ENCODE results near the gene NUDT4. TPM values are rescaled to one million over a fixed set of nuclear protein-coding genes. Genes with fewer than 3 reads are reported as not detected.

NUDT4 gene
- total and polyA plus RNA-seq, 3 donors from 2014 or later, result 40.5 to 78.0 (median 42.6) TPM

DNA sequence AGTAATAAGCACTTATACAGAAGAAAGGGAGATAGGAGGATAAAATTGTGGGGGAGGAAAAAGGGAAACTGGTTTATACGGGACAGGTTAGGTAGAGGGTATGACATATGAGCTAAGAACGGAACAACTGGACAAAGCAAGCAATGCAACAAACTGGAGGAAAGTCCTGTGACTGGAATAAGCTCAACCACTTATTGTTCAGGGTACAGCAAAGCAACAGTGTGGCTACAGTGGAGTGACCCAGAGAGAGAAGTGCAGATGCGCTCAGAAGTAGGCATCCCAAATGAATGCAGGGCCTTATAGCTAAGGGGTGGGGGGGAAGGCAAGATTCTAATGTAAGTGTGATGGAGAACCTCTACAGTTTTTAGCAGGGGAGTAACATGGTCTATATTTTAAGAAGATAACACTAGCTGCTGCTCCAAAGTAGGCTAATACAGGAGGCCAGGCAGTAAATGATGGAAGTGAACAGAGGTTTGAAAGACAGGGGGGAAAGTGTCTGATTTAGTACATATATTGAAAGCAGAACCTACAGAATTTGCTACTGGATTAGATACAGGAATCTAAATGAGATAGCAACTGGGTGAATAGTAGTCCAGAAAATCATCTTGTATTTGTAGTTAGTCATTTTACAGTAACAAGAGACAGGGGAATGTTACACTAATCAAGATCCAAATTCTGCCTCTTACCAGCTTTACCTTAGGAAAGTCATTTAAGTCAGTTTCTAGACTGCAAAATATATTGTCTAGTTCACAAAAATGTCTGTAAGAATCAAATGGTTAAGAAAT lies 60.7 kb downstream of the NUDT4 start:
- Histone ChIP-seq H3K9me3 (no peaks in the 10 kb centered on the region), H3K27me3 (no peaks in the 10 kb centered on the region), H3K36me3 (ENCODE audit: low read depth, missing control alignments) (no peaks in the 10 kb centered on the region), H3K27ac (peak overlapping the region in 1 of 2 donors; percentile 2), H3K4me3 (no peak overlapping the region), H3K4me1 (peaks cover 40% of the 10 kb centered on the region)
- WGBS, 2 donors, result 50 to 60% methylated on average over 3 of the region's 3 CpGs
- TF ChIP-seq, protein P1, sequence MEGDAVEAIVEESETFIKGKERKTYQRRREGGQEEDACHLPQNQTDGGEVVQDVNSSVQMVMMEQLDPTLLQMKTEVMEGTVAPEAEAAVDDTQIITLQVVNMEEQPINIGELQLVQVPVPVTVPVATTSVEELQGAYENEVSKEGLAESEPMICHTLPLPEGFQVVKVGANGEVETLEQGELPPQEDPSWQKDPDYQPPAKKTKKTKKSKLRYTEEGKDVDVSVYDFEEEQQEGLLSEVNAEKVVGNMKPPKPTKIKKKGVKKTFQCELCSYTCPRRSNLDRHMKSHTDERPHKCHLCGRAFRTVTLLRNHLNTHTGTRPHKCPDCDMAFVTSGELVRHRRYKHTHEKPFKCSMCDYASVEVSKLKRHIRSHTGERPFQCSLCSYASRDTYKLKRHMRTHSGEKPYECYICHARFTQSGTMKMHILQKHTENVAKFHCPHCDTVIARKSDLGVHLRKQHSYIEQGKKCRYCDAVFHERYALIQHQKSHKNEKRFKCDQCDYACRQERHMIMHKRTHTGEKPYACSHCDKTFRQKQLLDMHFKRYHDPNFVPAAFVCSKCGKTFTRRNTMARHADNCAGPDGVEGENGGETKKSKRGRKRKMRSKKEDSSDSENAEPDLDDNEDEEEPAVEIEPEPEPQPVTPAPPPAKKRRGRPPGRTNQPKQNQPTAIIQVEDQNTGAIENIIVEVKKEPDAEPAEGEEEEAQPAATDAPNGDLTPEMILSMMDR (IDR thresholded peaks at IDR 0.05), result no peak
- no peak for TF ChIP-seq POLR2A (IDR thresholded peaks at IDR 0.05)
- no peak for DNase-seq
- intact Hi-C loops (cut with DNase I; ENCODE audit: low total_unique reads), result no loop called here

DNA sequence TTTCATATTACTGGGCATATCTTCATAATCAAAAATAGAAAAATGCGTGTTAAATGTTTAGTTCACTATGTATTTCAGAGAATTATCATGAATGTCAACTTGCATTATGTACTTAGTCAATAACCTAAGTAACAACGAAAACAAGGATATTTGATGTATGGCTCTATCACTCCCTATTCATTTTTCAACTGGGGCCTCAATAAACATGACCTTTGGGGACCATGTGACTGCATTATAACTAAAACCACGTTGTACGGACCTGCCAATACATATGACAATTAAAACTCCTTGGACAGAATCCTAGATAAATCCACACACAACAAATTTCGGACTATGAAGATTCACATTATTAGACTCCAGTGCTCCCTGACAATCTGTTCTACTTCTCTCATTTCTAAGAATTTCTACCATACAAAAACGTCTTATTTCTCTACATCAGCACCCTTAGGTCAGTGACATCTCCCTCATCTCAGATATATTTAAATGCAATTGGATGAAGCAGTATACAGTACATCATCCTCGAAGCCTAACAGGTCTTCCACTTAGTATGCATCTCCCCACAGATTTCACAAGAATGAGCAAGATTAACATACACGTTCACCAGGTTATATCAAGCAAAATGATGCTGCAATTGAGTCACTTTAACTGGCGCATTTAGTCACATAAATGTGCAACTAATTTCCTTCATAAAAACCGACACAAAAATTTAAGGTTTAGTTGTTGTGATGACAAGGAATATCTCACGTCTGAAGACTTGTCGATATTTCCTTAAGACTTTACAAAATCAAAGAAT lies 62.5 kb downstream of the NUDT4 start:
- intact Hi-C loops (cut with DNase I; ENCODE audit: low total_unique reads), result no loop called here
- peaks cover 27% of the 10 kb centered on the region for H3K4me1 ChIP-seq
- WGBS, 2 donors, result 18 to 20% methylated on average over 12 of the region's 12 CpGs

DNA sequence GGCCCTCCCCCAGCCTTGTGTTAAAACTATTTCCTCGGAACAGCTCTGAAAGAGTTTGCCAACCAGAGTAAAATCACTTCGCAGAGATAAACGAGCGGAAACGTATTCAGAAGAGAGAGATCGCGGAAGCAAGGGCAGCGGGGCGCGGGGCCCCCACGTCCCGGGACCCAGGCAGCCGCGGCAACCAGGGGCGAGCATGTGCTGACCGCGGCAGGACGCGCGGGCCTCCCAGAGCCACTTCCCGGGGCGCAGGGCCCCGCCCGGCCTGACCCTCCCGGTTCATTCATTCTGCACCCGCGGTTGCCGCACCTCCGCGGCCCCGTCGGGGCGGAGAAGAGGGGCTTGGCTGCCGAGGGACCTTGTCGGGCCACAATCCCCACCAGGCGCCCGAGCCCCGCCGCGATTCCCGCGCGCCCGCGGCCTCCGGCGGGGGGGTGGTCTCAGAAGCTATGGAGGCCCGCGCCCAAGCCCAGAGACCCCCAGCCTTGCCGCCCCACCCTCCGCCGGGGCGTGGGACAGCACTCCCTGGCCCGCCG lies 63.4 kb downstream of the NUDT4 start:
- Histone ChIP-seq H3K36me3 (ENCODE audit: low read depth, missing control alignments) (no peaks in the 10 kb centered on the region), H3K9me3 (no peaks in the 10 kb centered on the region), H3K4me3 (peak overlapping the region; percentile 96 to 99), H3K4me1 (peaks cover 27% of the 10 kb centered on the region), H3K27me3 (no peaks in the 10 kb centered on the region), H3K27ac (peak overlapping the region; percentile 95)
- WGBS, 2 donors, result 0 to 1% methylated on average over 7 to 54 of the region's 55 CpGs
- peak; percentile 33 for DNase-seq
- TF ChIP-seq POLR2A (IDR thresholded peaks at IDR 0.05), result no peak
- TF ChIP-seq, protein P1 (IDR thresholded peaks at IDR 0.05), result no peak
- intact Hi-C loops (cut with DNase I; ENCODE audit: low total_unique reads), result no loop called here

More for the DNA sequence above, 62.5 kb downstream of the NUDT4 start:
- TF ChIP-seq POLR2A (IDR thresholded peaks at IDR 0.05), result no peak
- Histone ChIP-seq H3K27ac (peak overlapping the region in 1 of 2 donors; percentile 95), H3K36me3 (ENCODE audit: low read depth, missing control alignments) (no peaks in the 10 kb centered on the region), H3K9me3 (no peaks in the 10 kb centered on the region), H3K27me3 (no peaks in the 10 kb centered on the region), H3K4me3 (peak overlapping the region; percentile 96 to 99)
- no peak for DNase-seq

DNA sequence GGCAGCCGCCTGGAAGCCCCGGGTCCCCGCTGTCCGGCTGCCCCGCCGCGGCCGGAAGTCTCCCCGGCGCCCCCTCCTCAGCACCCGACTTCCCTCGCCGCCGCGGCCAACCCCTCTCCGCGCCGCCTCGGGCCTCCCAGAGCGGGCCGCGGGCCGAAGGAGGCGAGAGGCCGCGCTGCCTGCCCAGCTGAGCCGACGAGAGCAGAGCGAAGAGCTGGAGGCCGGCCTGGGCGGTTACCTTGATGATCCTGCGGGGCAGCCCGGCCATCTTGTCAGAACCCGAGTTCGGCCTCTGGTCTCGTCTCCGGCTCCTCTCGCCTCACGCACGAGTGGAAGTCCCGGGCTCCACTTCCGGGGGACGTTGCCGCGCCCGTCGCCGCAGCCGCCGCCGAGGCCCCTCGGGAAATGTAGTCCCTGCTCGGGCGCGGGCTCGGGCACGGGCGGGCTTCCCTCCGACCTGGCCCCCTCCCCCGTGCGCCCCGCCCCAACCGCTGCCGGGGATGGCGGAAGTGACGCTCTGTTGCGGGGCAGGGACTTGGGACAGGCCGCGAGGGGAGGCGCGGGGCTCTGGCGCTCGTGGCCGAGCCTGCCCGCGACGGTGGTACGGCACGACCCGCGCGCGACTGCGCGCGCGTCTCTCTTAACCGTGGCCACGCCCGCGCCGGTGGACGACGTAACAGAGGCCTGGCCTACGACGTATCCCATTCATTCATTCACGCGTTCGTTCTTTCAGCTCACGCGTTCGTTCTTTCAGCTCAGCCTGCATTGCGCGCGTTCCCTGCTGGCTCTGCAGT lies 64.1 kb downstream of the NUDT4 start, which contains the start of gene UBE2N:
UBE2N (minus strand) TSS at position 331 of the 794 bp plus-strand sequence; CDS start at position 268, 63 bp downstream.
- intact Hi-C loops (cut with DNase I; ENCODE audit: low total_unique reads), result no loop called here
- Histone ChIP-seq H3K27me3 (no peaks in the 10 kb centered on the region), H3K9me3 (no peaks in the 10 kb centered on the region), H3K27ac (peak within 1 kb of the TSS; percentile 95), H3K36me3 (ENCODE audit: low read depth, missing control alignments) (no peaks in the 10 kb centered on the region), H3K4me3 (peak within 1 kb of the TSS; percentile 96 to 99), H3K4me1 (peaks cover 27% of the 10 kb centered on the region)
- 0% methylated on average over 21 to 85 of the region's 105 CpGs for WGBS, 2 donors
- peak; percentile 96 for DNase-seq
- TF ChIP-seq, protein P1 (IDR thresholded peaks at IDR 0.05), result no peak
- peak; percentile 26 for TF ChIP-seq POLR2A (IDR thresholded peaks at IDR 0.05)

Measured in testis (tissue), 3 donors.